Stimulated activated effector memory CD8-positive, alpha-beta T cell treated with anti-CD3 and anti-CD28 coated beads, Interleukin-12 subunit alpha, Interleukin-12 subunit beta, amount 100 ng/mL, for 72 hours (primary cell): ENCODE results near the gene COX5A.
A peak's percentile ranks its signal among the peaks of the same experiment; 100 is the strongest.
"Not testable (repeated sequence)": the region's sequence is repeated elsewhere in the genome, so short reads cannot be mapped to it uniquely, and the experiment has no call there.

Experiments used
- ATAC-seq: fragments of 150-1000 bp; cut with Tn5 transposase; 2 replicates; pipeline ENCODE4 v1.10.0; 2021
- DNase-seq, 2 donors: peaks; one replicate each; pipeline ENCODE4 v3.0.0; 2021 to 2022; ENCODE audit warnings: low spot score in 2 of 2
- H3K27ac Mint-ChIP-seq: one replicate; pipeline ENCODE4 v1.8.0; 2022; ENCODE audit warnings: mild to moderate bottlenecking, mixed read lengths
- H3K36me3 Mint-ChIP-seq: one replicate; pipeline ENCODE4 v1.8.0; 2022; ENCODE audit warnings: mild to moderate bottlenecking, mixed read lengths
- H3K4me1 Mint-ChIP-seq: one replicate; pipeline ENCODE4 v1.8.0; 2022; ENCODE audit warnings: mixed read lengths
- H3K4me3 Mint-ChIP-seq: one replicate; pipeline ENCODE4 v1.8.0; 2022; ENCODE audit warnings: mild to moderate bottlenecking, mixed read lengths
- H3K9me3 Mint-ChIP-seq: one replicate; pipeline ENCODE4 v1.8.0; 2022; ENCODE audit warnings: mixed read lengths

COX5A gene

GRCh38 chr15:74920456-74920855, 17.4 kb downstream of the COX5A start:
- DNase-seq (no peak), ATAC-seq (no peak)
- Mint-ChIP-seq H3K4me1 (no peaks in the 10 kb centered on the region), H3K36me3 (peaks cover 99% of the 10 kb centered on the region), H3K4me3 (no peak overlapping the region), H3K27ac (peak overlapping the region; percentile 66), H3K9me3 (no peaks in the 10 kb centered on the region)

GRCh38 chr15:74917676-74918075, 20.2 kb downstream of the COX5A start:
- H3K4me1 Mint-ChIP-seq: no peaks in the 10 kb centered on the region
- no peaks in the 10 kb centered on the region for H3K9me3 Mint-ChIP-seq
- ATAC-seq (no peak), DNase-seq (no peak)
- H3K36me3 Mint-ChIP-seq: peaks cover 99% of the 10 kb centered on the region
- no peak overlapping the region for H3K4me3 Mint-ChIP-seq
- H3K27ac Mint-ChIP-seq: no peak overlapping the region

GRCh38 chr15:74913799-74914198, 24.1 kb downstream of the COX5A start:
- not testable (repeated sequence) for ATAC-seq

GRCh38 chr15:74913041-74913440, 24.8 kb downstream of the COX5A start:
- peaks cover 66% of the 10 kb centered on the region for H3K36me3 Mint-ChIP-seq
- H3K4me3 Mint-ChIP-seq: no peak overlapping the region
- ATAC-seq: no peak
- DNase-seq: no peak
- H3K4me1 Mint-ChIP-seq: no peaks in the 10 kb centered on the region
- no peaks in the 10 kb centered on the region for H3K9me3 Mint-ChIP-seq
- H3K27ac Mint-ChIP-seq: no peak overlapping the region

More at GRCh38 chr15:74913799-74914198, 24.1 kb downstream of the COX5A start:
- H3K36me3 Mint-ChIP-seq: peaks cover 74% of the 10 kb centered on the region
- not testable (repeated sequence) for H3K27ac Mint-ChIP-seq, H3K4me1 Mint-ChIP-seq, DNase-seq, H3K9me3 Mint-ChIP-seq, H3K4me3 Mint-ChIP-seq

GRCh38 chr15:74908635-74909034, 29.2 kb downstream of the COX5A start:
- DNase-seq (no peak), ATAC-seq (no peak)
- peaks cover 41% of the 10 kb centered on the region for H3K36me3 Mint-ChIP-seq
- H3K27ac Mint-ChIP-seq: no peak overlapping the region
- peaks cover 29% of the 10 kb centered on the region for H3K4me1 Mint-ChIP-seq
- no peak overlapping the region for H3K4me3 Mint-ChIP-seq
- no peaks in the 10 kb centered on the region for H3K9me3 Mint-ChIP-seq

- Mint-ChIP-seq H3K36me3 (peaks cover 44% of the 10 kb centered on the region), H3K4me1 (peaks cover 34% of the 10 kb centered on the region), H3K4me3 (peak overlapping the region; percentile 98), H3K27ac (peak overlapping the region; percentile 99), H3K9me3 (no peaks in the 10 kb centered on the region)
- DNase-seq (no peak), ATAC-seq (peak; percentile 29)
Measured at GRCh38 chr15:74907163-74907870, 30.6 kb downstream of the COX5A start.

GRCh38 chr15:74906450-74907162, 31.3 kb downstream of the COX5A start, which contains the start of gene FAM219B:
FAM219B (minus strand) TSS chr15:74906851; CDS start chr15:74906800, 51 bp downstream.
- peak; percentile 80 to 95 for DNase-seq
- Mint-ChIP-seq H3K4me1 (peaks cover 41% of the 10 kb centered on the region), H3K27ac (peak within 1 kb of the TSS; percentile 99), H3K4me3 (peak within 1 kb of the TSS; percentile 98), H3K9me3 (no peaks in the 10 kb centered on the region), H3K36me3 (peaks cover 44% of the 10 kb centered on the region)
- ATAC-seq: peak; percentile 91

- H3K4me1 Mint-ChIP-seq: peaks cover 41% of the 10 kb centered on the region
- H3K9me3 Mint-ChIP-seq: no peaks in the 10 kb centered on the region
- peak overlapping the region; percentile 98 for H3K4me3 Mint-ChIP-seq
- DNase-seq (peak in 1 of 2 donors; percentile 73), ATAC-seq (peak; percentile 53)
- H3K36me3 Mint-ChIP-seq: peaks cover 45% of the 10 kb centered on the region
- H3K27ac Mint-ChIP-seq: peak overlapping the region; percentile 99
Measured at GRCh38 chr15:74906067-74906449, 31.8 kb downstream of the COX5A start.

- no peaks in the 10 kb centered on the region for H3K9me3 Mint-ChIP-seq
- DNase-seq (no peak), ATAC-seq (no peak)
- H3K27ac Mint-ChIP-seq: peak overlapping the region; percentile 99
- H3K36me3 Mint-ChIP-seq: peaks cover 63% of the 10 kb centered on the region
- H3K4me3 Mint-ChIP-seq: peak overlapping the region; percentile 98
- H3K4me1 Mint-ChIP-seq: peaks cover 48% of the 10 kb centered on the region
Measured at GRCh38 chr15:74904190-74904805, 33.6 kb downstream of the COX5A start.

- Mint-ChIP-seq H3K4me1 (peaks cover 48% of the 10 kb centered on the region), H3K9me3 (no peaks in the 10 kb centered on the region), H3K36me3 (peaks cover 69% of the 10 kb centered on the region), H3K4me3 (no peak overlapping the region), H3K27ac (peak overlapping the region; percentile 99)
- no peak for DNase-seq
- ATAC-seq: no peak
Measured at GRCh38 chr15:74903676-74904075, 34.2 kb downstream of the COX5A start.

GRCh38 chr15:74902295-74903075, 35.4 kb downstream of the COX5A start:
- H3K27ac Mint-ChIP-seq: peak overlapping the region; percentile 74
- DNase-seq: no peak
- peaks cover 45% of the 10 kb centered on the region for H3K4me1 Mint-ChIP-seq

GRCh38 chr15:74901612-74902063, 36.2 kb downstream of the COX5A start:
- Mint-ChIP-seq H3K36me3 (peaks cover 86% of the 10 kb centered on the region), H3K4me3 (no peak overlapping the region), H3K4me1 (peaks cover 36% of the 10 kb centered on the region), H3K9me3 (no peaks in the 10 kb centered on the region), H3K27ac (peak overlapping the region; percentile 74)
- peak; percentile 56 to 81 for DNase-seq
- peak; percentile 59 for ATAC-seq

More at GRCh38 chr15:74902295-74903075, 35.4 kb downstream of the COX5A start:
- peaks cover 81% of the 10 kb centered on the region for H3K36me3 Mint-ChIP-seq
- ATAC-seq: no peak
- no peak overlapping the region for H3K4me3 Mint-ChIP-seq
- H3K9me3 Mint-ChIP-seq: no peaks in the 10 kb centered on the region

GRCh38 chr15:74897300-74897701, 40.6 kb downstream of the COX5A start:
- H3K4me3 Mint-ChIP-seq: no peak overlapping the region
- ATAC-seq (no peak), DNase-seq (no peak)
- H3K9me3 Mint-ChIP-seq: no peaks in the 10 kb centered on the region
- peaks cover 31% of the 10 kb centered on the region for H3K4me1 Mint-ChIP-seq
- peaks cover 90% of the 10 kb centered on the region for H3K36me3 Mint-ChIP-seq
- no peak overlapping the region for H3K27ac Mint-ChIP-seq

GRCh38 chr15:74896316-74896715, 41.6 kb downstream of the COX5A start:
- ATAC-seq: no peak
- Mint-ChIP-seq H3K36me3 (peaks cover 90% of the 10 kb centered on the region), H3K27ac (no peak overlapping the region), H3K9me3 (no peaks in the 10 kb centered on the region), H3K4me1 (peaks cover 32% of the 10 kb centered on the region), H3K4me3 (no peak overlapping the region)
- DNase-seq: no peak

GRCh38 chr15:74895830-74896229, 42.0 kb downstream of the COX5A start:
- H3K4me1 Mint-ChIP-seq: peaks cover 36% of the 10 kb centered on the region
- H3K9me3 Mint-ChIP-seq: no peaks in the 10 kb centered on the region
- ATAC-seq (no peak), DNase-seq (no peak)
- H3K4me3 Mint-ChIP-seq: no peak overlapping the region
- H3K27ac Mint-ChIP-seq: no peak overlapping the region
- H3K36me3 Mint-ChIP-seq: peaks cover 87% of the 10 kb centered on the region
